Measurements from ENCODE around the gene LAIR1. TPM values are rescaled to one million over a fixed set of nuclear protein-coding genes. Genes with fewer than 3 reads are reported as not detected.

The LAIR1 gene
- polyA plus RNA-seq, 1 of the 3 experiments (the other 2 are of a cell fraction) = not detected

- no peak for TF ChIP-seq NRF1 (IDR thresholded peaks at IDR 0.05; ENCODE audit: low read depth, low read length)
- no peak for TF ChIP-seq SIN3A (IDR thresholded peaks at IDR 0.05; ENCODE audit: borderline replicate concordance, low read depth, low read length)
- TF ChIP-seq REST (IDR thresholded peaks at IDR 0.05; ENCODE audit: low read depth, low read length) = no peak
- TF ChIP-seq ELF1 (IDR thresholded peaks at IDR 0.05) = no peak
- no peak for TF ChIP-seq RCOR1 (IDR thresholded peaks at IDR 0.05; ENCODE audit: low read length)
- no peak for TF ChIP-seq RFX5 (IDR thresholded peaks at IDR 0.05; ENCODE audit: low read length)
- DNase-seq = no peak
- Histone ChIP-seq H3K27me3 (ENCODE audit: insufficient read depth) (peaks cover 54% of the 10 kb centered on the region), H3K27ac (ENCODE audit: low read depth in 2 of 2, low read length in 1 of 2) (no peak overlapping the region), H2AFZ (ENCODE audit: low read depth) (no peak overlapping the region), H3K9me3 (no peaks in the 10 kb centered on the region), H4K20me1 (ENCODE audit: insufficient read depth) (no peaks in the 10 kb centered on the region), H3K4me2 (no peak overlapping the region), H3K79me2 (ENCODE audit: insufficient read depth) (no peaks in the 10 kb centered on the region), H3K4me3 (ENCODE audit: low read depth in 2 of 2, low read length in 1 of 2) (no peak overlapping the region), H3K4me1 (ENCODE audit: control insufficient read depth in 1 of 2, insufficient read depth in 2 of 2, low read depth in 1 of 2, low read length in 1 of 2) (no peaks in the 10 kb centered on the region), H3K9me2 (no peaks in the 10 kb centered on the region), H3F3A (replicated peaks; ENCODE audit: insufficient read depth) (no peaks in the 10 kb centered on the region), H3K9ac (no peak overlapping the region), H3K36me3 (replicated peaks in 1 of 2; ENCODE audit: control insufficient read depth in 1 of 2, insufficient read depth in 2 of 2, low read length in 1 of 2) (no peaks in the 10 kb centered on the region)
- WGBS (ENCODE audit: low lambda C conversion rate) = 0% methylated on average over 2 of the region's 3 CpGs
- POLR2A ChIA-PET = no interaction called here
- CTCF ChIA-PET = interaction anchor here (0.6 to 1.9 kb wide), 2 partner anchors 36 to 38 kb away, joined by 3 to 9 read pairs; no protein-coding TSS in a partner anchor
These were observed 10.0 kb downstream of the LAIR1 start for GRCh38 chr19:54354761-54355160.

GRCh38 chr19:54352546-54352945 lies 12.2 kb downstream of the LAIR1 start:
- 6% methylated on average over 3 of the region's 3 CpGs for WGBS (ENCODE audit: low lambda C conversion rate)
- ChIA-PET POLR2A (no interaction called here), CTCF (interaction anchor here (0.6 kb wide), 1 partner anchor 68 kb away, joined by 3 read pairs; no protein-coding TSS in a partner anchor)
- H3K36me3 ChIP-seq (replicated peaks in 1 of 2; ENCODE audit: control insufficient read depth in 1 of 2, insufficient read depth in 2 of 2, low read length in 1 of 2) = no peaks in the 10 kb centered on the region
- no peaks in the 10 kb centered on the region for H3F3A ChIP-seq (replicated peaks; ENCODE audit: insufficient read depth)
- no peak overlapping the region for H3K4me3 ChIP-seq (ENCODE audit: low read depth in 2 of 2, low read length in 1 of 2)
- H3K9me2 ChIP-seq = no peaks in the 10 kb centered on the region
- H3K9ac ChIP-seq = no peak overlapping the region
- no peak overlapping the region for H3K27ac ChIP-seq (ENCODE audit: low read depth in 2 of 2, low read length in 1 of 2)
- no peaks in the 10 kb centered on the region for H4K20me1 ChIP-seq (ENCODE audit: insufficient read depth)
- no peak overlapping the region for H2AFZ ChIP-seq (ENCODE audit: low read depth)
- peaks cover 62% of the 10 kb centered on the region for H3K27me3 ChIP-seq (ENCODE audit: insufficient read depth)
- no peaks in the 10 kb centered on the region for H3K4me1 ChIP-seq (ENCODE audit: control insufficient read depth in 1 of 2, insufficient read depth in 2 of 2, low read depth in 1 of 2, low read length in 1 of 2)
- DNase-seq = no peak
- H3K9me3 ChIP-seq = no peaks in the 10 kb centered on the region
- H3K4me2 ChIP-seq = no peak overlapping the region
- no peaks in the 10 kb centered on the region for H3K79me2 ChIP-seq (ENCODE audit: insufficient read depth)
- TF ChIP-seq RCOR1 (IDR thresholded peaks at IDR 0.05; ENCODE audit: low read length) (no peak), IRF3 (IDR thresholded peaks at IDR 0.05; ENCODE audit: low read depth, low read length) (no peak), RAD21 (IDR thresholded peaks at IDR 0.05; ENCODE audit: low read length) (no peak), USF2 (IDR thresholded peaks at IDR 0.05; ENCODE audit: borderline replicate concordance, low read depth, low read length) (no peak), MXI1 (IDR thresholded peaks at IDR 0.05; ENCODE audit: low read depth, low read length) (no peak), YY1 (IDR thresholded peaks at IDR 0.05; ENCODE audit: low read depth) (no peak), RFX5 (IDR thresholded peaks at IDR 0.05; ENCODE audit: low read length) (no peak), GABPA (IDR thresholded peaks at IDR 0.05; ENCODE audit: low read depth) (no peak), NRF1 (IDR thresholded peaks at IDR 0.05; ENCODE audit: low read depth, low read length) (no peak), JUND (IDR thresholded peaks at IDR 0.05) (no peak), CTCF (IDR thresholded peaks at IDR 0.05) (no peak), ELF1 (IDR thresholded peaks at IDR 0.05) (no peak), ZBTB33 (IDR thresholded peaks at IDR 0.05; ENCODE audit: borderline replicate concordance, low read depth) (no peak), FOXJ3 (CRISPR knock-in tag; IDR thresholded peaks at IDR 0.05) (no peak), USF1 (IDR thresholded peaks at IDR 0.05; ENCODE audit: borderline replicate concordance, low read depth) (no peak), NFIC (IDR thresholded peaks at IDR 0.05; ENCODE audit: borderline replicate concordance) (no peak)
